ENCODE measurements around the gene EFCAB7.

Gene EFCAB7

GRCh38 chr1:63590166-63590560, 66.8 kb downstream of the EFCAB7 start:
- Histone ChIP-seq H3K4me3 (no peak overlapping the region), H3K9me3 (ENCODE audit: low read depth, low read length) (no peaks in the 10 kb centered on the region), H3K27ac (no peak overlapping the region), H3K9ac (ENCODE audit: insufficient read length) (no peak overlapping the region), H3K36me3 (ENCODE audit: insufficient read depth, low read length) (no peaks in the 10 kb centered on the region)
- no peak for TF ChIP-seq EZH2 (IDR thresholded peaks at IDR 0.05)
- TF ChIP-seq FOXP2 (optimal IDR thresholded peaks at IDR 0.05; ENCODE audit: control extremely low read depth, extremely low read length, insufficient read depth), result no peak
- no peak for TF ChIP-seq POLR2AphosphoS5 (IDR thresholded peaks at IDR 0.05; ENCODE audit: borderline replicate concordance, low read depth, low read length)
- DNase-seq (ENCODE audit: low read depth, low spot score), result no peak

- DNase-seq (ENCODE audit: low read depth, low spot score), result no peak
- Histone ChIP-seq H3K9ac (ENCODE audit: insufficient read length) (no peak overlapping the region), H3K9me3 (ENCODE audit: low read depth, low read length) (no peaks in the 10 kb centered on the region), H3K4me3 (no peak overlapping the region), H3K27ac (no peak overlapping the region), H3K36me3 (ENCODE audit: insufficient read depth, low read length) (no peaks in the 10 kb centered on the region)
- TF ChIP-seq EZH2 (IDR thresholded peaks at IDR 0.05) (no peak), FOXP2 (optimal IDR thresholded peaks at IDR 0.05; ENCODE audit: control extremely low read depth, extremely low read length, insufficient read depth) (no peak), POLR2AphosphoS5 (IDR thresholded peaks at IDR 0.05; ENCODE audit: borderline replicate concordance, low read depth, low read length) (no peak)
Observed at GRCh38 chr1:63592536-63593302, 69.4 kb downstream of the EFCAB7 start.

GRCh38 chr1:63593303-63593885, 70.1 kb downstream of the EFCAB7 start, which contains the start of gene PGM1:
Gene PGM1, plus strand, starts transcription at chr1:63593411. Its CDS starts 78 bp downstream, at chr1:63593489.
- Histone ChIP-seq H3K9ac (ENCODE audit: insufficient read length) (no peak within 1 kb of the TSS), H3K4me3 (peak within 1 kb of the TSS; percentile 58), H3K36me3 (ENCODE audit: insufficient read depth, low read length) (no peaks in the 10 kb centered on the region), H3K27ac (no peak within 1 kb of the TSS), H3K9me3 (ENCODE audit: low read depth, low read length) (no peaks in the 10 kb centered on the region)
- no peak for DNase-seq (ENCODE audit: low read depth, low spot score)
- TF ChIP-seq POLR2AphosphoS5 (IDR thresholded peaks at IDR 0.05; ENCODE audit: borderline replicate concordance, low read depth, low read length), result no peak
- no peak for TF ChIP-seq FOXP2 (optimal IDR thresholded peaks at IDR 0.05; ENCODE audit: control extremely low read depth, extremely low read length, insufficient read depth)
- TF ChIP-seq EZH2 (IDR thresholded peaks at IDR 0.05), result no peak

GRCh38 chr1:63593886-63594605, 70.7 kb downstream of the EFCAB7 start:
- Histone ChIP-seq H3K9ac (ENCODE audit: insufficient read length) (no peak overlapping the region), H3K36me3 (ENCODE audit: insufficient read depth, low read length) (no peaks in the 10 kb centered on the region), H3K27ac (no peak overlapping the region), H3K4me3 (peak overlapping the region; percentile 58), H3K9me3 (ENCODE audit: low read depth, low read length) (no peaks in the 10 kb centered on the region)
- no peak for DNase-seq (ENCODE audit: low read depth, low spot score)
- no peak for TF ChIP-seq POLR2AphosphoS5 (IDR thresholded peaks at IDR 0.05; ENCODE audit: borderline replicate concordance, low read depth, low read length)
- TF ChIP-seq FOXP2 (optimal IDR thresholded peaks at IDR 0.05; ENCODE audit: control extremely low read depth, extremely low read length, insufficient read depth), result no peak
- TF ChIP-seq EZH2 (IDR thresholded peaks at IDR 0.05), result no peak

GRCh38 chr1:63595435-63595834, 72.1 kb downstream of the EFCAB7 start:
- Histone ChIP-seq H3K9me3 (ENCODE audit: low read depth, low read length) (no peaks in the 10 kb centered on the region), H3K36me3 (ENCODE audit: insufficient read depth, low read length) (no peaks in the 10 kb centered on the region), H3K4me3 (no peak overlapping the region), H3K27ac (no peak overlapping the region), H3K9ac (ENCODE audit: insufficient read length) (no peak overlapping the region)
- no peak for TF ChIP-seq FOXP2 (optimal IDR thresholded peaks at IDR 0.05; ENCODE audit: control extremely low read depth, extremely low read length, insufficient read depth)
- no peak for TF ChIP-seq POLR2AphosphoS5 (IDR thresholded peaks at IDR 0.05; ENCODE audit: borderline replicate concordance, low read depth, low read length)
- TF ChIP-seq EZH2 (IDR thresholded peaks at IDR 0.05), result no peak
- DNase-seq (ENCODE audit: low read depth, low spot score), result no peak

- no peak for TF ChIP-seq EZH2 (IDR thresholded peaks at IDR 0.05)
- no peak for TF ChIP-seq POLR2AphosphoS5 (IDR thresholded peaks at IDR 0.05; ENCODE audit: borderline replicate concordance, low read depth, low read length)
- no peak for TF ChIP-seq FOXP2 (optimal IDR thresholded peaks at IDR 0.05; ENCODE audit: control extremely low read depth, extremely low read length, insufficient read depth)
- Histone ChIP-seq H3K9ac (ENCODE audit: insufficient read length) (no peak overlapping the region), H3K27ac (no peak overlapping the region), H3K9me3 (ENCODE audit: low read depth, low read length) (no peaks in the 10 kb centered on the region), H3K36me3 (ENCODE audit: insufficient read depth, low read length) (no peaks in the 10 kb centered on the region), H3K4me3 (no peak overlapping the region)
- no peak for DNase-seq (ENCODE audit: low read depth, low spot score)
Observed at GRCh38 chr1:63599799-63600198, 76.5 kb downstream of the EFCAB7 start.

GRCh38 chr1:63600248-63600647, 76.9 kb downstream of the EFCAB7 start:
- no peak for TF ChIP-seq EZH2 (IDR thresholded peaks at IDR 0.05)
- TF ChIP-seq POLR2AphosphoS5 (IDR thresholded peaks at IDR 0.05; ENCODE audit: borderline replicate concordance, low read depth, low read length), result no peak
- no peak for TF ChIP-seq FOXP2 (optimal IDR thresholded peaks at IDR 0.05; ENCODE audit: control extremely low read depth, extremely low read length, insufficient read depth)
- Histone ChIP-seq H3K4me3 (no peak overlapping the region), H3K36me3 (ENCODE audit: insufficient read depth, low read length) (no peaks in the 10 kb centered on the region)

GRCh38 chr1:63601061-63601460, 77.7 kb downstream of the EFCAB7 start:
- H3K4me3 ChIP-seq, result peak overlapping the region; percentile 55
- H3K27ac ChIP-seq, result peak overlapping the region; percentile 86
- H3K9me3 ChIP-seq (ENCODE audit: low read depth, low read length), result no peaks in the 10 kb centered on the region
- H3K36me3 ChIP-seq (ENCODE audit: insufficient read depth, low read length), result no peaks in the 10 kb centered on the region
- no peak overlapping the region for H3K9ac ChIP-seq (ENCODE audit: insufficient read length)
- peak; percentile 83 for DNase-seq (ENCODE audit: low read depth, low spot score)
- no peak for TF ChIP-seq EZH2 (IDR thresholded peaks at IDR 0.05)
- TF ChIP-seq FOXP2 (optimal IDR thresholded peaks at IDR 0.05; ENCODE audit: control extremely low read depth, extremely low read length, insufficient read depth), result no peak
- TF ChIP-seq POLR2AphosphoS5 (IDR thresholded peaks at IDR 0.05; ENCODE audit: borderline replicate concordance, low read depth, low read length), result peak; percentile 37; the same call in 1 of the 2 replicates

More at GRCh38 chr1:63600248-63600647, 76.9 kb downstream of the EFCAB7 start:
- Histone ChIP-seq H3K27ac (no peak overlapping the region), H3K9ac (ENCODE audit: insufficient read length) (no peak overlapping the region), H3K9me3 (ENCODE audit: low read depth, low read length) (no peaks in the 10 kb centered on the region)
- no peak for DNase-seq (ENCODE audit: low read depth, low spot score)

Data from SK-N-MC (cell line).